Fibroblast of lung (primary cell): Measurements from ENCODE around the gene REPIN1.

Source experiments
- EZH2 ChIP-seq: IDR thresholded peaks from 2 replicates; pipeline ENCODE4 v1.5.1; 2012; ENCODE audit warnings: low read length, control low read depth, mild to moderate bottlenecking; ENCODE audit errors: missing control alignments
- TF ChIP-seq, protein P1 (sequence below), 2 donors: IDR thresholded peaks in 1 of 2; conservative IDR thresholded peaks in 1 of 2; 1 replicate in 1 of 2; 2 replicates in 1 of 2; pipeline ENCODE4 v1.5.1; 2011 to 2012; ENCODE audit warnings: low read length in 2 of 2, control low read depth in 1 of 2, inconsistent platforms in 1 of 2, low read depth in 1 of 2, mild to moderate bottlenecking in 1 of 2

DNA sequence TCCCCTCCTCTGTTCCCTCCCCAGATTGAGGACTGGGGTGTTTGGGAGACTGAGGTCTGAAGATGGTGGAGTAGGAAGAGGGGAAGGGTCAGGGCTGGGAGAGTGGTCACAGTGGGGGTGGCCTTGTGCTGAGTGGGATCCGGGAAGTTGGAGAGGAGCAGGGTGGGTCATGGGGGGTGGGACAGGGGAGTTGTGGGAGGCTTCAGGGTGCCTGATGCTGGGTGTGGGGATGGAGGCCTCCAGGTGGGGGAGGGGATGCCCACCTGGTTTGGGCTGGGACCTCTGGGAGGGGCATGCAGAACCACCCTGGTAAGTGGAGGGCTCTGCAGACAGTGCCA lies 13.1 kb downstream of the REPIN1 start:
- TF ChIP-seq, protein P1, sequence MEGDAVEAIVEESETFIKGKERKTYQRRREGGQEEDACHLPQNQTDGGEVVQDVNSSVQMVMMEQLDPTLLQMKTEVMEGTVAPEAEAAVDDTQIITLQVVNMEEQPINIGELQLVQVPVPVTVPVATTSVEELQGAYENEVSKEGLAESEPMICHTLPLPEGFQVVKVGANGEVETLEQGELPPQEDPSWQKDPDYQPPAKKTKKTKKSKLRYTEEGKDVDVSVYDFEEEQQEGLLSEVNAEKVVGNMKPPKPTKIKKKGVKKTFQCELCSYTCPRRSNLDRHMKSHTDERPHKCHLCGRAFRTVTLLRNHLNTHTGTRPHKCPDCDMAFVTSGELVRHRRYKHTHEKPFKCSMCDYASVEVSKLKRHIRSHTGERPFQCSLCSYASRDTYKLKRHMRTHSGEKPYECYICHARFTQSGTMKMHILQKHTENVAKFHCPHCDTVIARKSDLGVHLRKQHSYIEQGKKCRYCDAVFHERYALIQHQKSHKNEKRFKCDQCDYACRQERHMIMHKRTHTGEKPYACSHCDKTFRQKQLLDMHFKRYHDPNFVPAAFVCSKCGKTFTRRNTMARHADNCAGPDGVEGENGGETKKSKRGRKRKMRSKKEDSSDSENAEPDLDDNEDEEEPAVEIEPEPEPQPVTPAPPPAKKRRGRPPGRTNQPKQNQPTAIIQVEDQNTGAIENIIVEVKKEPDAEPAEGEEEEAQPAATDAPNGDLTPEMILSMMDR (conservative IDR thresholded peaks at IDR 0.05 in 1 of 2, IDR thresholded peaks at IDR 0.05 in 1 of 2; ENCODE audit: low read depth in 1 of 2, low read length in 2 of 2): no peak
- TF ChIP-seq EZH2: no peak
